ENCODE measurements around the gene CLBA1. TPM values are rescaled to one million over a fixed set of nuclear protein-coding genes. Genes with fewer than 3 reads are reported as not detected.

Gene CLBA1
- total RNA-seq = 9.8 and 10.6 TPM in 2 replicates

DNA sequence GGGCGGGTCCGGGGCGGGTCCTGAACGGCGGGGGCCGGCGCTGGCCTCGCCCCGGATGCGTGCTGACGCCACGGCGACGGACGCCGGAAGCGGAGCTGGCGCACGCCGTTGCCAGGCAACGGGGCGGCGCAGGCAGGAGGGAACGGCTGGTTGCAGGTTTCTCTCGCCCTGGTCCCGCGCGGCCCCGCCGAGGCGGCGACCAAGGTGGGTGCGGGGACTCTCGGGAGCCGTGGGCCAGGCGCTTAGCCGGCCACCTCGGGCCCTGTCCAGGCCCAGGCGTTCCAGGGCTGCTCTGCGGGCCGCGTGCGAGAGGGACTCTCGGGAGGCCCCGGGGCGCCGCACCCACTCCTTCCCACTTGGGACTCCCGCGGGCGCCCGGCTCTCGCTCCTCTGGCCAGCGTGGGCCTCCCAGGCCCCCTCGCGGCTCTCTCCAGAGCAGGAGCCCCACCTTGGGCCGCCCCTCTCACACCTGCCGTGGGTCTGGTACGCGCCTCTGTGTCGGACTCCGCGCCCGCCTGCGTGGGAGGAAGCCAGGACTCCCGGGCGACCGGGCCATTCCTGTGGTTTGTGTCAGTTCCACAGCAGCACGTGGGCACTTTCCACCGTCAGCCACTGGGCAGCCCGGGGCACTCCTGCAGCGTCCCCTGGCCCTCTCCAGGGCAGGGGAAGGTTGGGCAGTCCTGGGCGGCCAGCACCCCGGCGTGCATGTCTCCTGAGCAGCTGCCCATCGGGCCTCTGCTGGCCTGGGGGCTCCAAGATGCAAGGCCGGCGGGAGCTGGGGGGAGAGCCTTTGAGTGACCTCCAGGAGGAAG is at the start of gene CLBA1:
Gene CLBA1, plus strand, starts transcription at position 114 of the 812 bp plus-strand sequence. Its CDS starts 644 bp downstream, at position 758.

DNA sequence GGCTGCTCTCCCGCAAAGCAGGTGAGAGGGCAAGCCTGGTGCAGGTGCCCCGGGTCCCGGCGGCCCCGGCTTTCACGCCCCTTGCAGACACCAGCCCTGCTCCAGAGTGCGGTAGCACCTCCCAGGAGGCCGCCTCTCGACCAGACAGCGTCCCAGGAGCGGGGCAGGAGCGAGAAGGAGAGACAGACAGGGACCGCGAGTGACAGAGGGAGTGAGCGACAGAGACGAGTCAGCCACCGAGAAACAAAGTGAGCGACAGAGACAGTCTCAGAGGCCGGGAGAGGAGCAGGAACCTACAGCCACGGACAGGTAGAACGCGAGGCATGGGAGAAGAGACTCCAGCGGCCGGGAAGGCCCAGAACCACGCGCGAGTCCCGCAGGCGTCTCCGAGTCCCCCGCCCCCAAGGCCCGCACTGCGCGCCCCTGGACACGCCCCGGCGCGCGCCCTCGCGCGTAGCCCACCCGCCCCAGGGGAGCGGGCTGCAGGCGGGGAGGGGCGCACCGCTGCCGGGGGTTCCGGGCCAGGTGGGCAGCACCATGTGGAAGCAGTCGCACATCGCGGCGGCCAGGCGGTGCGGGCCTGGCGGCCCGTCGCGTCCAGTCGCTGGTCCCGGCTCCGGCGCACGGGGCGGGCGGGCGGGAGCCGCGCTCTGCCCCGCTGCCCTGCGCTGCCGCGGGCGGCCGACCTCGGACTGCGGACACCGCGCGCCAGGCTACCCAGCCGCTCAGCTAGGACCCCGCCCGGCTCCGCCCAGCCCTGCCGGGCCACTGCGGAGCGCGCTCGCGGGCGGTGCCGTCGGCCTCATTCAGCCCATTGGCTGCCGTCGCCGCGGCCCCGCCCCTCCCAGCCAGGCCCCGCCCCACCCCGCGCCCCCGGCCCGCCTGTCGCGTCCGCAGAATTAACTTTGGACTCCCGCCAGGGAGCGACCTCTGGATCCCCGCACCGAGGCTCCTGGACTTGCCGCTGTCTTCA is 7.6 kb upstream of the CLBA1 start, which contains the start of gene AHNAK2:
Gene AHNAK2, minus strand, starts transcription at position 694 of the 973 bp plus-strand sequence. Its CDS starts 137 bp downstream, at position 557.

DNA sequence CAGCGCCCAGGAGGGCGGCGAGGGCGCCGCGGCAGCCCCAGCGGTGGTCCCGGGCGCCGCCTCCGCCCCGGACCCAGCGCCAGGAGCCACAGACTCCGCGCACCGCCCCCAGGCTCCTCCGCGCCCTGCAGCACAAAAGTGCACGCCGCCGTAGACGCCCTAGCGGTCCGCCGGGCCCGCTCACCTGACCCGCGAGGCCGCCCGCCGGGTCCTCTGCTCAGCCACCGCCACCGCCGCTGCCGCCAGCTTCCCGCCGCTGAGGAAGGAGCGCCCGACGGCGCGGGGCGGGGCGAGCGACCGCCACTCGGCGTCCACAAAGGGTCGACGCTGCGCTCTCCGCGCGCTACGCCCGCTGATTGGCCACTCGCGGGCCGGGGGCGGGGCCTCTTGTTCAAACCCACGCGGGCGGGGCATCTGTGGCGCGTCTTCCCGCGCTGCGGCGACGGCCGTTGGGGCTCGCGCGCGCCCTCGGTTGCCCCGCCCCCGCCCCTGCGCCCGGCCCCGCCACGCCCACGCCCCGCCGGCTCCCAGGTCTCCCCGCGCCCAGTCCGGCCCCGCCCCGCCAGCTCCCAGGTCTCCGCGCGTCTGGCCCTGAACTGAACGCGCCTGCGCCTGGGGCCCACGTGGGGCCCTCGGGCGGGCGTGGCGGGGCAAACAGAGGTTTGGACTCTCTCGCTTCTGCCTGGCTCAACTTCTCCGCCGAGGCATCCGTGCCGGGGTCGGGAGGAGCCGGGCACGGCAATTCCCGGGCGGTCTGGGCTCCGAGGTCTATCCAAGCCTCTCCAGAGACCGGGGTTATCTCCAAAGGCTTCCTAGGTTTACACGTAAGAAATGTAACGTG is 35.4 kb downstream of the CLBA1 start, which contains the start of gene CDCA4:
Gene CDCA4, minus strand, starts transcription at position 269 of the 841 bp plus-strand sequence. CDS start 9,154 bp downstream, outside the sequence.

Other genes starting within 250 kb of the CLBA1 start
- gene SIVA1, start 232.6 kb upstream of the CLBA1 start, total RNA-seq = 56.2 and 167 TPM in 2 replicates
- gene AKT1, start 190.0 kb upstream of the CLBA1 start, total RNA-seq = 158 and 216 TPM in 2 replicates
- 3.2 and 5.6 TPM in 2 replicates for gene ZBTB42, start 184.7 kb upstream of the CLBA1 start, total RNA-seq
- 14.7 and 28.0 TPM in 2 replicates for gene CEP170B, start 120.5 kb upstream of the CLBA1 start, total RNA-seq
- under 0.01 TPM in 2 replicates for gene PLD4, start 60.9 kb upstream of the CLBA1 start, total RNA-seq
- gene AHNAK2, start 7.4 kb upstream of the CLBA1 start, total RNA-seq = 279 and 407 TPM in 2 replicates
- gene CDCA4, start 35.3 kb downstream of the CLBA1 start, total RNA-seq = 9.6 and 19.6 TPM in 2 replicates
- gene GPR132, start 79.6 kb downstream of the CLBA1 start, total RNA-seq = 0.15 and 0.33 TPM in 2 replicates
- gene JAG2, start 183.0 kb downstream of the CLBA1 start, total RNA-seq = 1.6 and 2.3 TPM in 2 replicates
- 8.3 and 13.8 TPM in 2 replicates for gene NUDT14, start 195.5 kb downstream of the CLBA1 start, total RNA-seq